PFSK-1 (cell line): ENCODE data around the gene UAP1L1.

Source experiments
- FOXP2 ChIP-seq: optimal IDR thresholded peaks from 2 replicates; pipeline ENCODE3; 2011; ENCODE audit warnings: borderline replicate concordance, control low read depth, inconsistent platforms; ENCODE audit not compliant: insufficient read depth; ENCODE audit errors: extremely low read length, extremely low read depth
- POLR2AphosphoS5 ChIP-seq: IDR thresholded peaks from 2 replicates; pipeline ENCODE4 v1.6.1; 2012; ENCODE audit warnings: low read depth, mild to moderate bottlenecking, control low read depth, low read length, moderate library complexity
- SIN3A ChIP-seq: IDR thresholded peaks from 2 replicates; pipeline ENCODE4 v1.6.1; 2012; ENCODE audit warnings: mild to moderate bottlenecking, low read length, moderate library complexity, borderline replicate concordance; ENCODE audit not compliant: insufficient read depth
- TAF1 ChIP-seq: IDR thresholded peaks from 2 replicates; pipeline ENCODE4 v1.6.1; 2012; ENCODE audit warnings: low read length, control low read depth, borderline replicate concordance; ENCODE audit not compliant: insufficient read depth
- TF ChIP-seq, protein P1 (sequence below), 2 experiments: IDR thresholded peaks; 2 replicates each; pipeline versions ENCODE4 v1.6.1 to v1.8.0; 2011 to 2012; ENCODE audit warnings: low read depth in 2 of 2, low read length in 2 of 2, control low read depth in 1 of 2, inconsistent platforms in 1 of 2, mild to moderate bottlenecking in 1 of 2, moderate library complexity in 1 of 2; ENCODE audit not compliant: insufficient read depth in 1 of 2

Gene UAP1L1

DNA sequence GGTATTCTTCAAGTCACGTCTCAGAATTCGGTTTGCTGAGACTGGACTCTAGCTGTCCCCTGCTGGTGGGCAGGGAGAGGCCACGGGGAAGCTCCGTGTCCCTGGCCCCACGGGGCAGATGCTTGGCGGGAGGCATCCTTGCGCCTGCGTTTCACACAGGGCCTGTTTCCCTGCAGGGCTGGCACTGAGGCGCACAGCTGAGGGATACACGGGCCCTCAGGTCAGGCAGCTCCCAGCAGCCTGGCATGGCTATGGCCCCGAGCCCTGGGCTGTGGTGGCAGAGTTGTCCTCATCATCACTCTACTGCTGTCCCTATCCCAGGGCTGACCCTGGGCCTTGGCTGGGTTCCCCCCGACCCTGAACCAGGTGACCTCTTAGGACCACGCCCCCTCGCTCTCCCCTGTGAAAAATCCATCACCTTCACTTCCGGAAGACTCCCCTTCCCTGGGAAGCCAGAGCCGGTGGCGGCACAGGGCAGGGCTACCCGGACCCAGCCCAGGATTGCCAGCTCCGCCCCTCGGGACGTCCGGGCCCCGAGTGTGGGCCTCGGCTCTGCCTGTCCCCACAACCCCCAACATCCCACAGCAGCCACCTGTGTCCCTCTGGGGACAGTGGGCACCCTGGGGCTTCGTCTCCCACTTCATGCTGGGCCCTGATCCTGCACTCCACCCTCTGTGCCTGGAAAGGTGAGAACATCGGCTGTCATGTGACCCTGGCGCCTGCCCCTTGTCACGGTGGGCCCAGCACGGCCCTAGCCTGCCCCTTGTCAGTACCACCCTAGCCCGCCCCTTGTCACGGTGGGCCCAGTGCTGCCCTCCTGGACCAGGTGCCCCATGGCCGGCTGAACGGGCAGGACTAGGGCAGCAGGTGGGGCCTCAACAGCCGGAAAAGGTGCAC lies 32.2 kb downstream of the UAP1L1 start:
- TF ChIP-seq POLR2AphosphoS5: peak; percentile 19; the same call in 1 of the 2 replicates
- TF ChIP-seq, protein P1, sequence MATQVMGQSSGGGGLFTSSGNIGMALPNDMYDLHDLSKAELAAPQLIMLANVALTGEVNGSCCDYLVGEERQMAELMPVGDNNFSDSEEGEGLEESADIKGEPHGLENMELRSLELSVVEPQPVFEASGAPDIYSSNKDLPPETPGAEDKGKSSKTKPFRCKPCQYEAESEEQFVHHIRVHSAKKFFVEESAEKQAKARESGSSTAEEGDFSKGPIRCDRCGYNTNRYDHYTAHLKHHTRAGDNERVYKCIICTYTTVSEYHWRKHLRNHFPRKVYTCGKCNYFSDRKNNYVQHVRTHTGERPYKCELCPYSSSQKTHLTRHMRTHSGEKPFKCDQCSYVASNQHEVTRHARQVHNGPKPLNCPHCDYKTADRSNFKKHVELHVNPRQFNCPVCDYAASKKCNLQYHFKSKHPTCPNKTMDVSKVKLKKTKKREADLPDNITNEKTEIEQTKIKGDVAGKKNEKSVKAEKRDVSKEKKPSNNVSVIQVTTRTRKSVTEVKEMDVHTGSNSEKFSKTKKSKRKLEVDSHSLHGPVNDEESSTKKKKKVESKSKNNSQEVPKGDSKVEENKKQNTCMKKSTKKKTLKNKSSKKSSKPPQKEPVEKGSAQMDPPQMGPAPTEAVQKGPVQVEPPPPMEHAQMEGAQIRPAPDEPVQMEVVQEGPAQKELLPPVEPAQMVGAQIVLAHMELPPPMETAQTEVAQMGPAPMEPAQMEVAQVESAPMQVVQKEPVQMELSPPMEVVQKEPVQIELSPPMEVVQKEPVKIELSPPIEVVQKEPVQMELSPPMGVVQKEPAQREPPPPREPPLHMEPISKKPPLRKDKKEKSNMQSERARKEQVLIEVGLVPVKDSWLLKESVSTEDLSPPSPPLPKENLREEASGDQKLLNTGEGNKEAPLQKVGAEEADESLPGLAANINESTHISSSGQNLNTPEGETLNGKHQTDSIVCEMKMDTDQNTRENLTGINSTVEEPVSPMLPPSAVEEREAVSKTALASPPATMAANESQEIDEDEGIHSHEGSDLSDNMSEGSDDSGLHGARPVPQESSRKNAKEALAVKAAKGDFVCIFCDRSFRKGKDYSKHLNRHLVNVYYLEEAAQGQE (IDR thresholded peaks at IDR 0.05; ENCODE audit: insufficient read depth in 1 of 2, low read depth in 2 of 2, low read length in 2 of 2): no peak
- TF ChIP-seq FOXP2: no peak
- no peak for TF ChIP-seq SIN3A
- no peak for TF ChIP-seq TAF1

DNA sequence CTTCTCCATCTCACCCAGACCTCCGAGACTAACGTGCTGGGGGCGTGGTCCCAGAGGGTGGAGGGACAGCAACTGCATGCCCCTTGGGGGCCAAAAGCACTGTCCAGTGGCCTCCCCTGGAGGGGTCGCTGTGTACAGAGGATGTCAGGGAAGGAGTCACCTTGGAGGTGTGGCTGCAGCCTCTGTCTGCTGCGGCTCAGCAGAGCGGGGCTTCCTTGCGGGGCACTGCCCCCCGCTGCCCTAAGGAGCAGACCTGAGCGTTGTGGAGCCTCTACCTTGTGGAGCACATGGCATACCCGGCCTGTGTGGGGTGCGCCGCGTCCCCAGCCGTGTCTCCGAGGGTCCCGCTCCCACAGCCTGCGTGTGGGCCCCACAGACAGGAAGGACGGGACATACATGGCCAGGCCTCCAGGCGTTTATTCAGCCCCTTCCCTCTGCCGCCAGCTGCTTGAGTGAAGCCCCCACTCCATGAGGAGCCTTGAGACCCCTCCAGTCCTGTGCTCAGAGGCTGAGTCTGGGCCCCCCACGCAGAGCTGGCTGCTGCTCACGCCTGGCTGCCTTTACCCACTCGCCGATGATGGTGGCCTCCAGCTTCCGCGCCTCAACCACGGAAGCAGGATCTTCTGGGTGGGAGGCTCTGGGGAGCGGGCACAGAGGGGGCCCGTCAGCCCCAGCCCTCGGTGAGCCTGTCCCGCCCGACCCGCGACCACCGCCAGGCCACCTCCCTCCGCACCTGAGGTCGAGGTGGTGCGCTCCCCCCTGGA lies 33.0 kb downstream of the UAP1L1 start:
- TF ChIP-seq SIN3A (no peak), POLR2AphosphoS5 (no peak), FOXP2 (no peak), TAF1 (no peak)
- TF ChIP-seq, protein P1 (IDR thresholded peaks at IDR 0.05; ENCODE audit: insufficient read depth in 1 of 2, low read depth in 2 of 2, low read length in 2 of 2): no peak

DNA sequence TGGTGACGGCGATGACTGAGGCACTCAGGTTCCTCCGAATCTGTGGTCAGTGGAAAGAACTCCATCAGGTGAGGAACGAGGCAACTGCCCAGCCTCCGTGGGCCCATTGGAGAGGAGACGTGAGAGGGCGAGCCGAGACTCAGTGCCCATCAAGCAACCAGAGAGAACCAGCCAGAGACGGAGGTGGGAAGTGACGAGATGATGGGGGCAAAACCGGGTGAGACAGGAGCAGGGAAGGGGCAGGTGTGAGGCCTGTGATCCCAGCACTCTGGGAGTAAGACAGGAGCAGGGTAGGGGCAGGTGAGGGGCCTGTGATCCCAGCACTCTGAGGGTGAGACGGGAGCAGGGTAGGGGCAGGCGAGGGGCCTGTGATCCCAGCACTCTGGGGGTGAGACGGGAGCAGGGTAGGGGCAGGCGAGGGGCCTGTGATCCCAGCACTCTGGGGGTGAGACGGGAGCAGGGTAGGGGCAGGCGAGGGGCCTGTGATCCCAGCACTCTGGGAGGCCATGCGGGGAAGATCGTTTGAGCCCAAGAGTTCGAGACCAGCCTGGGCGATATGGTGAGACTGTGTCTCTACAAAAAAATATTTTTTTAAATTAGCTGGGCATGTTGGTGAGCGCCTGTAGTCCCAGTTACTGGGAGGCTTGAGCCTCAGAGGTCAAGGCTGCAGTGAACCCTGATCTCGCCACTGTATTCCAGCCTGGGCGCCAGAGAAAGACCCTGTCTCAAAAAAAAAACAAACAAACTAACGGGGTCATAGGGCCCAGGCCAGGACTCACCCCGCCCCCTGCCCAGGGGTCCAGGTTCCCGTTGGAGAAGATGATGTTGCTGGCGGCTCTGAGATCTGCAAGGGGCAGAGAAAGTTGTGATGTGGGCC lies 33.8 kb downstream of the UAP1L1 start:
- TF ChIP-seq TAF1 (no peak), POLR2AphosphoS5 (no peak), SIN3A (no peak), FOXP2 (no peak)
- TF ChIP-seq, protein P1 (IDR thresholded peaks at IDR 0.05; ENCODE audit: insufficient read depth in 1 of 2, low read depth in 2 of 2, low read length in 2 of 2): no peak

DNA sequence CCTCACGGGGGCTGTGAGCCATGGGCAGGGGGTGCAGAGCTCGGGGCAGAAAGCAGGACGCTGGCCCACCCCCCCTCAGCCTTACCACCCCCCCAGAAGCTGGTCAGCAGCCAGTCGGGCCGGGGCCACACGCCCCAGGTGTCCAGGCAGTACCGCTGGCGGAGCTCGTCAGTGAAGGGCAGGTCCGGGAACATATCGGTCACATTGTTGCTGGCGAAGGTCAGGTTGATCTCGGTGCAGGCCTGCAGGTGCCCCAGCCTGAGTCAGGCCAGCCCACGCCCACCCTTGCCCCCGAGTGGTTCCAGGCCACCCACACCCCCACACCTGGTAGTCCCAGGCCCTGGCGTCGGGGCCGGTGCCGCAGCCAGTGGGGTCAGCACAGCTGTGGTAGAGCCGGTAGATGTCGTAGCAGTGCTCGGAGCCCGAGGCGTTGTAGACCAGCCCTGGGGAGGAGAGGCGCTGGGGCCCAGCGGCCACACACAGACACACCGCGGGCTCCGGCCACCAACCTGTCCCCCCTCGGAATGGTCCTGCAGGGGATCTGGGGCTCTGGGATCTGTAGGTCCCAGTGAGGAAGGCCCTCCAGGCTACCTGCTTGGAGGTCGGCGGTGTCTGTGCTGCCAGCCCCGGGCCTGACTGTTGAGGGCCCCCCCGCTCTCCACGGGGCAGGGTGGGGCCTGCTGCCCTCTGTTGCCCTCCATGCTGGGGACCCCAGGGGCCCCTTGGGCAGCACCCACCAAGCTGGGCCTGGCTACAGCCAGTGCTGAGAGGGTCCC lies 34.7 kb downstream of the UAP1L1 start:
- no peak for TF ChIP-seq POLR2AphosphoS5
- TF ChIP-seq, protein P1 (IDR thresholded peaks at IDR 0.05; ENCODE audit: insufficient read depth in 1 of 2, low read depth in 2 of 2, low read length in 2 of 2): no peak
- no peak for TF ChIP-seq FOXP2
- no peak for TF ChIP-seq TAF1
- TF ChIP-seq SIN3A: no peak
